ENCODE measurements around the gene KCNF1. TPM values are rescaled to one million over a fixed set of nuclear protein-coding genes. Genes with fewer than 3 reads are reported as not detected.

The KCNF1 gene
- total RNA-seq, 1 experiment from 2014 or later: 1.3 TPM

- Histone ChIP-seq H3K9me3 (ENCODE audit: low read length) (no peaks in the 10 kb centered on the region), H3K27me3 (ENCODE audit: low read length) (no peaks in the 10 kb centered on the region), H3K4me1 (ENCODE audit: insufficient read depth, low read length) (peaks cover 14% of the 10 kb centered on the region), H3K27ac (ENCODE audit: low read length) (no peak overlapping the region), H3F3A (ENCODE audit: low read length, unreplicated experiment) (no peaks in the 10 kb centered on the region), H3K36me3 (ENCODE audit: low read depth, low read length) (no peaks in the 10 kb centered on the region), H3K4me3 (ENCODE audit: low read length) (no peak overlapping the region), H3K4me2 (ENCODE audit: low read length) (no peak overlapping the region), H3K9me2 (replicated peaks; ENCODE audit: low read length) (no peaks in the 10 kb centered on the region), H3K9ac (ENCODE audit: low read length) (no peak overlapping the region), H4K20me1 (ENCODE audit: low read length) (no peaks in the 10 kb centered on the region), H2AFZ (ENCODE audit: low read length) (no peak overlapping the region), H3K79me2 (ENCODE audit: low read length) (no peaks in the 10 kb centered on the region)
- TF ChIP-seq EZH2phosphoT487 (IDR thresholded peaks at IDR 0.05; ENCODE audit: borderline replicate concordance, low read length) (no peak), EZH2 (IDR thresholded peaks at IDR 0.05; ENCODE audit: low read length, unreplicated experiment) (no peak), CTCF (conservative IDR thresholded peaks at IDR 0.05; ENCODE audit: low read depth, low read length) (no peak)
- POLR2A ChIA-PET (ENCODE audit: unreplicated experiment): interaction anchor here (0.7 kb wide), 1 partner anchor 202 kb away, joined by 3 read pairs; no protein-coding TSS in a partner anchor
- intact Hi-C loops (cut with micrococcal nuclease): no loop called here
- DNase-seq (no peak), ATAC-seq (no peak)
- CTCF ChIA-PET: no interaction called here
- BruUV-seq (replicated peaks): no TSS peak
Measured at GRCh38 chr2:10948606-10949230, 37.0 kb downstream of the KCNF1 start.

- Histone ChIP-seq H3F3A (ENCODE audit: low read length, unreplicated experiment) (no peaks in the 10 kb centered on the region), H3K4me1 (ENCODE audit: insufficient read depth, low read length) (peaks cover 14% of the 10 kb centered on the region), H2AFZ (ENCODE audit: low read length) (no peak overlapping the region), H3K9me3 (ENCODE audit: low read length) (no peaks in the 10 kb centered on the region), H3K79me2 (ENCODE audit: low read length) (no peaks in the 10 kb centered on the region), H3K36me3 (ENCODE audit: low read depth, low read length) (no peaks in the 10 kb centered on the region), H3K27ac (ENCODE audit: low read length) (no peak overlapping the region), H3K4me3 (ENCODE audit: low read length) (no peak overlapping the region), H3K9ac (ENCODE audit: low read length) (no peak overlapping the region), H3K4me2 (ENCODE audit: low read length) (no peak overlapping the region), H3K9me2 (replicated peaks; ENCODE audit: low read length) (no peaks in the 10 kb centered on the region), H4K20me1 (ENCODE audit: low read length) (no peaks in the 10 kb centered on the region), H3K27me3 (ENCODE audit: low read length) (no peaks in the 10 kb centered on the region)
- ATAC-seq: no peak
- no TSS peak for BruUV-seq (replicated peaks)
- POLR2A ChIA-PET (ENCODE audit: unreplicated experiment): no interaction called here
- no peak for TF ChIP-seq EZH2phosphoT487 (IDR thresholded peaks at IDR 0.05; ENCODE audit: borderline replicate concordance, low read length)
- TF ChIP-seq CTCF (conservative IDR thresholded peaks at IDR 0.05; ENCODE audit: low read depth, low read length): no peak
- no peak for TF ChIP-seq EZH2 (IDR thresholded peaks at IDR 0.05; ENCODE audit: low read length, unreplicated experiment)
- DNase-seq: no peak
- CTCF ChIA-PET: no interaction called here
- intact Hi-C loops (cut with micrococcal nuclease): no loop called here
Measured at GRCh38 chr2:10949835-10950234, 38.1 kb downstream of the KCNF1 start.

- Histone ChIP-seq H3K36me3 (ENCODE audit: low read depth, low read length) (no peaks in the 10 kb centered on the region), H2AFZ (ENCODE audit: low read length) (no peak overlapping the region), H3K4me1 (ENCODE audit: insufficient read depth, low read length) (peaks cover 6% of the 10 kb centered on the region), H3K9me2 (replicated peaks; ENCODE audit: low read length) (no peaks in the 10 kb centered on the region), H4K20me1 (ENCODE audit: low read length) (no peaks in the 10 kb centered on the region), H3K79me2 (ENCODE audit: low read length) (no peaks in the 10 kb centered on the region), H3K4me2 (ENCODE audit: low read length) (no peak overlapping the region), H3F3A (ENCODE audit: low read length, unreplicated experiment) (no peaks in the 10 kb centered on the region), H3K9ac (ENCODE audit: low read length) (no peak overlapping the region), H3K27me3 (ENCODE audit: low read length) (no peaks in the 10 kb centered on the region), H3K27ac (ENCODE audit: low read length) (no peak overlapping the region), H3K4me3 (ENCODE audit: low read length) (no peak overlapping the region), H3K9me3 (ENCODE audit: low read length) (no peaks in the 10 kb centered on the region)
- ATAC-seq (no peak), DNase-seq (no peak)
- POLR2A ChIA-PET (ENCODE audit: unreplicated experiment): no interaction called here
- BruUV-seq (replicated peaks): no TSS peak
- TF ChIP-seq CTCF (conservative IDR thresholded peaks at IDR 0.05; ENCODE audit: low read depth, low read length): no peak
- no peak for TF ChIP-seq EZH2 (IDR thresholded peaks at IDR 0.05; ENCODE audit: low read length, unreplicated experiment)
- intact Hi-C loops (cut with micrococcal nuclease): no loop called here
- CTCF ChIA-PET: no interaction called here
Measured at GRCh38 chr2:10951558-10952414, 40.1 kb downstream of the KCNF1 start.
